Ovary (tissue), 9 donors: ENCODE data around the gene TEX12. TPM values are rescaled to one million over a fixed set of nuclear protein-coding genes. Genes with fewer than 3 reads are reported as not detected.
A peak's percentile ranks its signal among the peaks of the same experiment; 100 is the strongest.

Source experiments
- DNase-seq, 5 donors: peaks; one replicate each; pipeline ENCODE4 v3.0.0-alpha.2; 2019 to 2020
- H3K27ac ChIP-seq, 2 donors: fragments of 200-600 bp; one replicate each; pipeline versions ENCODE4 v1.5.1 to v1.8.0; 2019 to 2022
- H3K27me3 ChIP-seq: fragments of 200-600 bp; one replicate; pipeline ENCODE4 v1.8.0; 2022
- H3K36me3 ChIP-seq: fragments of 200-600 bp; sonication (generic); one replicate; pipeline ENCODE4 v1.5.1; 2019
- H3K4me1 ChIP-seq: one replicate; pipeline ENCODE4 v1.8.1; 2013; ENCODE audit warnings: mild to moderate bottlenecking, moderate library complexity; ENCODE audit not compliant: insufficient read depth
- H3K4me3 ChIP-seq: fragments of 200-600 bp; sonication (generic); one replicate; pipeline ENCODE4 v1.5.1; 2017
- H3K9me3 ChIP-seq, 2 donors: fragments of 200-600 bp in 1 of 2; sonication (generic) in 1 of 2; one replicate each; pipeline versions ENCODE4 v1.5.1 to v1.8.1; 2013 to 2019; ENCODE audit warnings: mild to moderate bottlenecking in 1 of 2, moderate library complexity in 1 of 2
- CTCF ChIP-seq, 3 donors: fragments of 450-650 bp in 2 of 3; fragments of 200-600 bp in 1 of 3; IDR thresholded peaks; one replicate each; pipeline versions ENCODE4 v1.5.1 to v1.8.0; 2016 to 2022; ENCODE audit warnings: antibody characterized with exemption in 3 of 3, mild to moderate bottlenecking in 1 of 3
- EP300 ChIP-seq: sonication (generic); formaldehyde crosslinking; IDR thresholded peaks from one replicate; pipeline ENCODE4 v1.6.1; 2017; ENCODE audit warnings: antibody characterized with exemption
- POLR2A ChIP-seq: fragments of 450-650 bp; IDR thresholded peaks from one replicate; pipeline ENCODE4 v1.6.1; 2017; ENCODE audit warnings: antibody characterized with exemption, mild to moderate bottlenecking, moderate library complexity
- WGBS, 3 donors: extraction: QIAGEN DNeasy Blood & Tissue Kit in 1 of 3; methylation state at CpG; one replicate each; pipeline versions ENCODE4 v1.1.5 to v1.1.7; 2013 to 2017; 5-methylcytosine and 5-hydroxymethylcytosine counted together
- intact Hi-C, 4 donors: fragments of 100-400 bp; cut with DNase I; formaldehyde crosslinking; loops; one replicate each; pipeline versions ENCODE4 v1.11.0 to v1.15.1; 2022 to 2023
- polyA plus RNA-seq, 2 donors: library from polyadenylated mRNA; stranded (reverse); fragments of 200-250 nt in 1 of 2; fragments of 350-450 nt in 1 of 2; fragmentation: Illumina TruSeq in 1 of 2; extraction: RNeasy Lipid Tissue Mini Kit (QIAGEN cat#74804) in 1 of 2; gene quantifications; one replicate each; pipeline ENCODE4 v1.2.3, GENCODE V29; 2013 to 2014
- total RNA-seq, 7 donors: library from RNA; depleted of rRNA in 2 of 7; stranded (reverse); fragments of >200 nt in 2 of 7; fragmentation: NEBNext Ultra II Directional in 3 of 7; extraction: Animal tissue kit (Norgen Biotek cat#: 25700) in 3 of 7; gene quantifications; one replicate each; pipeline versions ENCODE4 v1.1.0 to v1.2.4, GENCODE V29; 2016 to 2023
- donor health status: DM: no; HTN: no; CAD: no; lungs with moderate emphysema.
- donor health status: DM: no; HTN: no; CAD: no.
- donor health status: Bipolar disorder and iron deficiency.
- donor health status: DM: yes; HTN: yes; CAD: no.
- donor health status: DM: no; HTN: no; CAD: no.
- donor health status: DM: yes; HTN: yes; CAD: no.

The TEX12 gene
- total and polyA plus RNA-seq, 9 donors = 0.11 to 1.3 (median 0.52) TPM; not detected in 1

DNA sequence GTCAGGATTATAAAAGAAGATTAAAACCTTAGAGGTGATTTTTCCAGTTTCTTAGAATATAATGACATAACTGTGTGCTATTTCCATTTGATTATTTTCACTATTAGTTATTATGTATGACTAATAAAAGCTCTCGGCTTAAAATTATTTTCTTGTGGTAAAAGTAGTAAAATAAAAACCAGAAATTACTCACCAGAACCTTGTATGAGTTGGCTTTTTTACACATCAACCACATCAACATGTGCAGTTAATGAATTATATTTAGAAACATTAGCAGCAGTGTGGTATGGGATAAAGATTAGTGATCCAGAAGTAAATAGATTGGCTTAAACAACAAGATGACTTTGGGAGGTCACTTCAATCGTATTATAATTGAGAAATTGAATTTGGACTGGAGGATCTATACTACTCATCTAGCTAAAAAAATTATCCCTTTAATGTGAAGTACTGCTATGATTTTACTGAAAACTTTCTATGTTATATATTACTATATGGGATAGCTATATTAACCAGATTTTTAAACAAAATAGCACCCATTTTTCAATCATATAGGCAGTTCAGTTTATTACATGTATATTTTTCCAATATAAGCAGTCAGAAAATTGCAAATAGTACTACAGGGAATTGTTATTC, 5.3 kb downstream of the TEX12 start:
- Histone ChIP-seq H3K27ac (no peak overlapping the region), H3K27me3 (no peaks in the 10 kb centered on the region), H3K4me3 (no peak overlapping the region), H3K4me1 (peaks cover 2% of the 10 kb centered on the region), H3K9me3 (no peaks in the 10 kb centered on the region), H3K36me3 (no peaks in the 10 kb centered on the region)
- no peak for TF ChIP-seq POLR2A
- no peak for TF ChIP-seq CTCF (IDR thresholded peaks at IDR 0.05)
- TF ChIP-seq EP300 = no peak
- intact Hi-C loops = no loop called here
- 70 to 72% (median 71%) methylated on average over 2 of the region's 2 CpGs for WGBS, 3 donors
- no peak for DNase-seq

- intact Hi-C loops = no loop called here
- H3K36me3 ChIP-seq = no peaks in the 10 kb centered on the region
- H3K9me3 ChIP-seq = no peaks in the 10 kb centered on the region
- WGBS, 3 donors = 72 to 87% (median 78%) methylated on average over 3 of the region's 3 CpGs
- no peak for DNase-seq
- no peaks in the 10 kb centered on the region for H3K27me3 ChIP-seq
- no peak overlapping the region for H3K27ac ChIP-seq
- no peak overlapping the region for H3K4me3 ChIP-seq
- no peak for TF ChIP-seq CTCF (IDR thresholded peaks at IDR 0.05)
- no peak for TF ChIP-seq POLR2A
- H3K4me1 ChIP-seq = peaks cover 2% of the 10 kb centered on the region
Observed at GRCh38 chr11:112173152-112173551, 6.0 kb downstream of the TEX12 start.

GRCh38 chr11:112174789-112175598, 7.8 kb downstream of the TEX12 start, which contains the start of gene BCO2:
TSS of gene BCO2 (plus strand) at chr11:112175512. CDS start at chr11:112175602, 90 bp downstream.
- WGBS, 3 donors = 2 to 3% (median 2%) methylated on average over 11 of the region's 11 CpGs
- Histone ChIP-seq H3K9me3 (no peaks in the 10 kb centered on the region), H3K27me3 (no peaks in the 10 kb centered on the region), H3K27ac (no peak within 1 kb of the TSS), H3K4me1 (peaks cover 2% of the 10 kb centered on the region), H3K4me3 (peak within 1 kb of the TSS; percentile 21), H3K36me3 (no peaks in the 10 kb centered on the region)
- intact Hi-C loops = no loop called here
- DNase-seq = peak; percentile 71 to 90 (median 84)
- peak; percentile 14 to 75 (median 52) for TF ChIP-seq CTCF (IDR thresholded peaks at IDR 0.05)
- no peak for TF ChIP-seq EP300

DNA sequence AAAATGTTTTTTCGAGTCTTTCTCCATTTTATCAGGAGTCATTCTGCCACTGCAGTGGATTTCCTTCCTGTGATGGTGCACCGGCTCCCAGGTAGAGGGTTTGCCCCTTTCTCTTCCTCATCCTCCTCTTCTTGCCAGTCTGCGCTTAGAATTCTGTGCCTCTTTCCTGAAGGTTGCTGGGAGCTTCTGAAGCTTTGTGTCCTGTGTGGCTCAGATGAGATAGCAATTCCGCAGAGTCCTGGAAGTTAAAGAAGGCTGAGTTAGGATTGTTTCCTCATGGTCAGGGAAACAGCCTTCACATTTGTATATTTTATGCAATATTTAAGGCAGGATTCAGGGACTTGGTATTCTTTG, 8.4 kb downstream of the TEX12 start:
- Histone ChIP-seq H3K4me1 (peaks cover 2% of the 10 kb centered on the region), H3K36me3 (no peaks in the 10 kb centered on the region), H3K4me3 (peak overlapping the region; percentile 21), H3K27ac (no peak overlapping the region), H3K27me3 (no peaks in the 10 kb centered on the region), H3K9me3 (no peaks in the 10 kb centered on the region)
- intact Hi-C loops = no loop called here
- no peak for DNase-seq
- TF ChIP-seq CTCF (IDR thresholded peaks at IDR 0.05) (no peak), EP300 (no peak), POLR2A (no peak)
- WGBS, 3 donors = 3 to 4% (median 3%) methylated on average over 4 of the region's 4 CpGs
